Fibroblast of lung (primary cell): ENCODE data around the gene ZNF586. TPM values are rescaled to one million over a fixed set of nuclear protein-coding genes. Genes with fewer than 3 reads are reported as not detected.

ENCODE experiments used
- DNase-seq, 2 donors: peaks; one replicate each; pipeline versions ENCODE4 v3.0.0 to v3.0.0-alpha.2; 2010; ENCODE audit warnings: low read depth in 2 of 2
- H2AFZ ChIP-seq: 2 replicates; pipeline ENCODE4 v1.5.1; 2012; ENCODE audit warnings: low read length, control low read depth, inconsistent platforms
- H3K27ac ChIP-seq: 2 replicates; pipeline ENCODE4 v1.5.1; 2011; ENCODE audit warnings: low read length, control low read depth; ENCODE audit not compliant: insufficient read depth
- H3K27me3 ChIP-seq: 2 replicates; pipeline ENCODE4 v1.5.1; 2011; ENCODE audit warnings: mild to moderate bottlenecking, low read length; ENCODE audit not compliant: control insufficient read depth, insufficient read depth
- H3K36me3 ChIP-seq: 2 replicates; pipeline ENCODE4 v1.5.1; 2011; ENCODE audit warnings: low read length; ENCODE audit not compliant: control insufficient read depth, insufficient read depth
- H3K4me1 ChIP-seq: 2 replicates; pipeline ENCODE4 v1.5.1; 2011; ENCODE audit warnings: low read length; ENCODE audit not compliant: control insufficient read depth, insufficient read depth; ENCODE audit errors: extremely low read depth
- H3K4me2 ChIP-seq: 2 replicates; pipeline ENCODE4 v1.5.1; 2011; ENCODE audit warnings: low read length, control low read depth; ENCODE audit not compliant: insufficient read depth; ENCODE audit errors: extremely low read depth
- H3K4me3 ChIP-seq, 4 experiments: fragments of 200-600 bp in 1 of 4; sonication (generic) in 1 of 4; replicated peaks in 1 of 4; 2 replicates each; pipeline ENCODE4 v1.5.1; 2011 to 2016; ENCODE audit warnings: low read length in 4 of 4, low read depth in 3 of 4, mild to moderate bottlenecking in 3 of 4, control low read depth in 2 of 4, inconsistent platforms in 1 of 4, mixed read lengths in 1 of 4; ENCODE audit not compliant: insufficient read depth in 1 of 4; ENCODE audit errors: control extremely low read depth in 1 of 4
- H3K79me2 ChIP-seq: 2 replicates; pipeline ENCODE4 v1.5.1; 2012; ENCODE audit warnings: mild to moderate bottlenecking, low read length, inconsistent platforms; ENCODE audit not compliant: control insufficient read depth, insufficient read depth
- H3K9ac ChIP-seq: 2 replicates; pipeline ENCODE4 v1.5.1; 2011; ENCODE audit warnings: mild to moderate bottlenecking, low read length, control low read depth; ENCODE audit not compliant: insufficient read depth
- H3K9me3 ChIP-seq: 2 replicates; pipeline ENCODE4 v1.5.1; 2012; ENCODE audit warnings: low read depth, low read length; ENCODE audit not compliant: control insufficient read depth, insufficient read depth
- H4K20me1 ChIP-seq: 2 replicates; pipeline ENCODE4 v1.5.1; 2011; ENCODE audit warnings: low read length; ENCODE audit not compliant: control insufficient read depth, insufficient read depth; ENCODE audit errors: extremely low read depth
- EZH2 ChIP-seq: IDR thresholded peaks from 2 replicates; pipeline ENCODE4 v1.5.1; 2012; ENCODE audit warnings: low read length, control low read depth, mild to moderate bottlenecking; ENCODE audit errors: missing control alignments
- polyA plus RNA-seq, 2 donors: library from polyadenylated mRNA; depleted of rRNA in 1 of 2; stranded (reverse) in 1 of 2; unstranded in 1 of 2; fragments of >200 nt; gene quantifications; 2 replicates each; pipeline ENCODE4 v1.2.1, GENCODE V29; 2011 to 2012; ENCODE audit warnings: missing spikeins in 1 of 2
- total RNA-seq: library from RNA; depleted of rRNA; stranded (reverse); fragments of >200 nt; gene quantifications from 2 replicates; pipeline ENCODE4 v1.2.1, GENCODE V29; 2014
- TF ChIP-seq, protein P1 (sequence below), 2 donors: IDR thresholded peaks in 1 of 2; conservative IDR thresholded peaks in 1 of 2; 1 replicate in 1 of 2; 2 replicates in 1 of 2; pipeline ENCODE4 v1.5.1; 2011 to 2012; ENCODE audit warnings: low read length in 2 of 2, control low read depth in 1 of 2, inconsistent platforms in 1 of 2, low read depth in 1 of 2, mild to moderate bottlenecking in 1 of 2

The ZNF586 gene
- total and polyA plus RNA-seq, 2 donors (not counting 1 experiment from before 2014, with no cell fraction given), result 6.1 to 16.8 TPM

DNA sequence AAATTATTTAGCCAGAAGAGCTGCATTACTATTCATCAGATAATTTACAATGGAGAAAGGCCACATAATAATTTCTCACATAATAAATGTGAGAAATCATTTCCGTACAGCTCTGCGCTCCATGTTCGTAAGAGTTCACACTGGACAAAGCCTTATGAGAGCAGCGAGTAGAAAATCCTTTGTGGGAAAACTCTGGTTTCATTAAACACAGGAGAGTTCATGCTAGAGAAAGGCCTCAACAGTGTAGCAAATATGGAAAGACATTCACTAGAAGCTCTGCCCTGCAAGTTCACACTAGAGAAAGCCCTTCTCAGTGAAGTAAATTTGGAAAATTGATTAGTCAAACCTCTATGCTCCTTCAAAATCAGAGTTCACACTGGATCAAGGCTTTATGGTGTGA lies 14.4 kb upstream of the ZNF586 start:
- DNase-seq, result no peak
- Histone ChIP-seq H2AFZ (no peak overlapping the region), H3K4me3 (no peak overlapping the region), H3K9ac (no peak overlapping the region), H3K27me3 (no peaks in the 10 kb centered on the region), H3K36me3 (peaks cover 28% of the 10 kb centered on the region), H3K4me1 (no peaks in the 10 kb centered on the region), H3K9me3 (peaks cover 10% of the 10 kb centered on the region), H3K79me2 (no peaks in the 10 kb centered on the region), H4K20me1 (no peaks in the 10 kb centered on the region), H3K27ac (no peak overlapping the region), H3K4me2 (no peak overlapping the region)
- TF ChIP-seq, protein P1, sequence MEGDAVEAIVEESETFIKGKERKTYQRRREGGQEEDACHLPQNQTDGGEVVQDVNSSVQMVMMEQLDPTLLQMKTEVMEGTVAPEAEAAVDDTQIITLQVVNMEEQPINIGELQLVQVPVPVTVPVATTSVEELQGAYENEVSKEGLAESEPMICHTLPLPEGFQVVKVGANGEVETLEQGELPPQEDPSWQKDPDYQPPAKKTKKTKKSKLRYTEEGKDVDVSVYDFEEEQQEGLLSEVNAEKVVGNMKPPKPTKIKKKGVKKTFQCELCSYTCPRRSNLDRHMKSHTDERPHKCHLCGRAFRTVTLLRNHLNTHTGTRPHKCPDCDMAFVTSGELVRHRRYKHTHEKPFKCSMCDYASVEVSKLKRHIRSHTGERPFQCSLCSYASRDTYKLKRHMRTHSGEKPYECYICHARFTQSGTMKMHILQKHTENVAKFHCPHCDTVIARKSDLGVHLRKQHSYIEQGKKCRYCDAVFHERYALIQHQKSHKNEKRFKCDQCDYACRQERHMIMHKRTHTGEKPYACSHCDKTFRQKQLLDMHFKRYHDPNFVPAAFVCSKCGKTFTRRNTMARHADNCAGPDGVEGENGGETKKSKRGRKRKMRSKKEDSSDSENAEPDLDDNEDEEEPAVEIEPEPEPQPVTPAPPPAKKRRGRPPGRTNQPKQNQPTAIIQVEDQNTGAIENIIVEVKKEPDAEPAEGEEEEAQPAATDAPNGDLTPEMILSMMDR (conservative IDR thresholded peaks at IDR 0.05 in 1 of 2, IDR thresholded peaks at IDR 0.05 in 1 of 2; ENCODE audit: low read depth in 1 of 2, low read length in 2 of 2), result no peak

DNA sequence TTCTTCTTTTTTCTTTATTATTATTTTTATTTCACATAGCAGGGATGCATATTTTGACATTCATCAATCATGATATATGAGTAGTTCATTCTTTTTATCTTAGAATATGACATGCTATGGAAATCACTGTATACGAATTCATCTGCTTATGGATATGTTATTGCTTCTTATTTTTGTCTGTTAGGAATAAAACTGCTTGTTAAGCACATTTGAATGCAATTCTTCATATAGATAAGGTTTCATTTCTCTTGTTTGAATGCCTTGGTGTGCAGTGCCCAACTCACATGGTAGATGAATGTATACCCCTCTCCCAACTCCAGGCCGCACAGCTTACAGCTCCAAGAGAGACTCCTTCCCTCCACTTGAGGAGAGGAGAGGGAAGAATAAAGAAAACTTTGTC lies 11.5 kb upstream of the ZNF586 start:
- no peaks in the 10 kb centered on the region for H4K20me1 ChIP-seq
- no peak overlapping the region for H2AFZ ChIP-seq
- TF ChIP-seq, protein P1 (conservative IDR thresholded peaks at IDR 0.05 in 1 of 2, IDR thresholded peaks at IDR 0.05 in 1 of 2; ENCODE audit: low read depth in 1 of 2, low read length in 2 of 2), result no peak
- H3K9ac ChIP-seq, result no peak overlapping the region
- no peak overlapping the region for H3K27ac ChIP-seq
- peaks cover 9% of the 10 kb centered on the region for H3K9me3 ChIP-seq
- no peaks in the 10 kb centered on the region for H3K79me2 ChIP-seq
- H3K4me3 ChIP-seq, result no peak overlapping the region
- DNase-seq, result no peak
- no peaks in the 10 kb centered on the region for H3K4me1 ChIP-seq
- no peaks in the 10 kb centered on the region for H3K27me3 ChIP-seq
- peaks cover 23% of the 10 kb centered on the region for H3K36me3 ChIP-seq
- no peak overlapping the region for H3K4me2 ChIP-seq

DNA sequence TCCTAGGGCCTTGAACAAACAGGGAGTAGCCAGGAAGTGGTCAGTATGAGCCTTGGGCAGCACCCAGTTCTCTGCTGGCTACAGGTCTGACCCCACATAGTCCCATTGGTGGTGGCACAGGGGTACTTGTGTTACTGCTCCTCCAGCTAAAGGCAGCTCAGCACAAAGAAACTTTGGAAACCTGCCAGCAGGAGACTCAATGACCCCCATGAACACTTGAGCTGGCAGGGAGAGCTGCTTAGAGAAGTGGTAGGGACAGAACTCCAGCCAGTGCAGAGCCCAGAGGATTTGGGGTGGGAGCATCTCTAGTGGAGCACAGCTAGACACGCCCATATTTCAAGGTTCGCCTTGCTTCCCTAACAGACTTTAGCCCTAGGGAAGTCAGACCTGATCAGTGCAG lies 10.4 kb upstream of the ZNF586 start:
- Histone ChIP-seq H4K20me1 (no peaks in the 10 kb centered on the region), H3K4me2 (no peak overlapping the region), H3K36me3 (peaks cover 16% of the 10 kb centered on the region), H2AFZ (no peak overlapping the region), H3K9ac (no peak overlapping the region), H3K79me2 (no peaks in the 10 kb centered on the region), H3K4me3 (no peak overlapping the region), H3K27ac (no peak overlapping the region), H3K9me3 (peaks cover 5% of the 10 kb centered on the region), H3K27me3 (no peaks in the 10 kb centered on the region), H3K4me1 (no peaks in the 10 kb centered on the region)
- DNase-seq, result no peak
- TF ChIP-seq, protein P1 (conservative IDR thresholded peaks at IDR 0.05 in 1 of 2, IDR thresholded peaks at IDR 0.05 in 1 of 2; ENCODE audit: low read depth in 1 of 2, low read length in 2 of 2), result no peak
- TF ChIP-seq EZH2, result no peak
